ENCODE data around the gene MKKS. TPM values are rescaled to one million over a fixed set of nuclear protein-coding genes. Genes with fewer than 3 reads are reported as not detected.

Gene MKKS
- total and polyA plus RNA-seq, 2 of the 13 experiments (the other 11 are each of a cell fraction or from before 2014, with no cell fraction given), result 26.7 to 34.5 TPM

DNA sequence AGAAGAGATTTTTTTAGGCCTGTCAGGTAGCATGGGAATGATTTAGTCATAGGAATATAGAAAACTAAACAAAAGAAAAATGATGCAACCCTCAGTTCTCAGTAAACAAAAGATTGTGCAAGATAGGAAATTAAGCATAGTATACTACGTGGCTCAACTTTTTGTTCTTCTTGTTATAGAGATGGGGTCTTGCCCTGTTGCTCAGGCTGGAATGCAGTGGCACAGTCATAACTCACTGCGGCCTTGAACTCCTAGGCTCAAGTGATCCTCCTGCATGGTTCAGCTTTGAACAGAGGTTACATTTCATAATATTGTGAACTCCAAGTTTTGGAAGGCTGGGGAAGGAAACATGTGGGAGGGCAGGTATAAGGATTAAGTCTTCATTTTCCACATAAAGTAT, 29.6 kb upstream of the MKKS start (continued):
- no peak for TF ChIP-seq ZNF781 (CRISPR knock-in tag; IDR thresholded peaks at IDR 0.05; ENCODE audit: borderline replicate concordance, not compliant biosample characterization)
- no peak for TF ChIP-seq ZSCAN12 (CRISPR knock-in tag; IDR thresholded peaks at IDR 0.05)
- 0 out of 2 replicates have a peak, but pooled peaks have one; percentile 52 for TF ChIP-seq ZNF670 (CRISPR knock-in tag; IDR thresholded peaks at IDR 0.05; ENCODE audit: borderline replicate concordance)
- TF ChIP-seq, protein P1, sequence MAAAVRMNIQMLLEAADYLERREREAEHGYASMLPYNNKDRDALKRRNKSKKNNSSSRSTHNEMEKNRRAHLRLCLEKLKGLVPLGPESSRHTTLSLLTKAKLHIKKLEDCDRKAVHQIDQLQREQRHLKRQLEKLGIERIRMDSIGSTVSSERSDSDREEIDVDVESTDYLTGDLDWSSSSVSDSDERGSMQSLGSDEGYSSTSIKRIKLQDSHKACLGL (CRISPR knock-in tag; IDR thresholded peaks at IDR 0.05), result no peak
- TF ChIP-seq, protein P2, sequence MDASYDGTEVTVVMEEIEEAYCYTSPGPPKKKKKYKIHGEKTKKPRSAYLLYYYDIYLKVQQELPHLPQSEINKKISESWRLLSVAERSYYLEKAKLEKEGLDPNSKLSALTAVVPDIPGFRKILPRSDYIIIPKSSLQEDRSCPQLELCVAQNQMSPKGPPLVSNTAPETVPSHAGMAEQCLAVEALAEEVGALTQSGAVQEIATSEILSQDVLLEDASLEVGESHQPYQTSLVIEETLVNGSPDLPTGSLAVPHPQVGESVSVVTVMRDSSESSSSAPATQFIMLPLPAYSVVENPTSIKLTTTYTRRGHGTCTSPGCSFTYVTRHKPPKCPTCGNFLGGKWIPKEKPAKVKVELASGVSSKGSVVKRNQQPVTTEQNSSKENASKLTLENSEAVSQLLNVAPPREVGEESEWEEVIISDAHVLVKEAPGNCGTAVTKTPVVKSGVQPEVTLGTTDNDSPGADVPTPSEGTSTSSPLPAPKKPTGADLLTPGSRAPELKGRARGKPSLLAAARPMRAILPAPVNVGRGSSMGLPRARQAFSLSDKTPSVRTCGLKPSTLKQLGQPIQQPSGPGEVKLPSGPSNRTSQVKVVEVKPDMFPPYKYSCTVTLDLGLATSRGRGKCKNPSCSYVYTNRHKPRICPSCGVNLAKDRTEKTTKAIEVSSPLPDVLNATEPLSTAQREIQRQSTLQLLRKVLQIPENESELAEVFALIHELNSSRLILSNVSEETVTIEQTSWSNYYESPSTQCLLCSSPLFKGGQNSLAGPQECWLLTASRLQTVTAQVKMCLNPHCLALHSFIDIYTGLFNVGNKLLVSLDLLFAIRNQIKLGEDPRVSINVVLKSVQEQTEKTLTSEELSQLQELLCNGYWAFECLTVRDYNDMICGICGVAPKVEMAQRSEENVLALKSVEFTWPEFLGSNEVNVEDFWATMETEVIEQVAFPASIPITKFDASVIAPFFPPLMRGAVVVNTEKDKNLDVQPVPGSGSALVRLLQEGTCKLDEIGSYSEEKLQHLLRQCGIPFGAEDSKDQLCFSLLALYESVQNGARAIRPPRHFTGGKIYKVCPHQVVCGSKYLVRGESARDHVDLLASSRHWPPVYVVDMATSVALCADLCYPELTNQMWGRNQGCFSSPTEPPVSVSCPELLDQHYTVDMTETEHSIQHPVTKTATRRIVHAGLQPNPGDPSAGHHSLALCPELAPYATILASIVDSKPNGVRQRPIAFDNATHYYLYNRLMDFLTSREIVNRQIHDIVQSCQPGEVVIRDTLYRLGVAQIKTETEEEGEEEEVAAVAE (CRISPR knock-in tag; IDR thresholded peaks at IDR 0.05; ENCODE audit: borderline replicate concordance), result no peak
- no peak for TF ChIP-seq ZNF770 (CRISPR knock-in tag; IDR thresholded peaks at IDR 0.05)
- no peak for TF ChIP-seq ZZZ3 (CRISPR knock-in tag; IDR thresholded peaks at IDR 0.05; ENCODE audit: borderline replicate concordance)
- no peak for TF ChIP-seq ZNF282 (IDR thresholded peaks at IDR 0.05; ENCODE audit: partially characterized antibody)
- TF ChIP-seq, protein P3, sequence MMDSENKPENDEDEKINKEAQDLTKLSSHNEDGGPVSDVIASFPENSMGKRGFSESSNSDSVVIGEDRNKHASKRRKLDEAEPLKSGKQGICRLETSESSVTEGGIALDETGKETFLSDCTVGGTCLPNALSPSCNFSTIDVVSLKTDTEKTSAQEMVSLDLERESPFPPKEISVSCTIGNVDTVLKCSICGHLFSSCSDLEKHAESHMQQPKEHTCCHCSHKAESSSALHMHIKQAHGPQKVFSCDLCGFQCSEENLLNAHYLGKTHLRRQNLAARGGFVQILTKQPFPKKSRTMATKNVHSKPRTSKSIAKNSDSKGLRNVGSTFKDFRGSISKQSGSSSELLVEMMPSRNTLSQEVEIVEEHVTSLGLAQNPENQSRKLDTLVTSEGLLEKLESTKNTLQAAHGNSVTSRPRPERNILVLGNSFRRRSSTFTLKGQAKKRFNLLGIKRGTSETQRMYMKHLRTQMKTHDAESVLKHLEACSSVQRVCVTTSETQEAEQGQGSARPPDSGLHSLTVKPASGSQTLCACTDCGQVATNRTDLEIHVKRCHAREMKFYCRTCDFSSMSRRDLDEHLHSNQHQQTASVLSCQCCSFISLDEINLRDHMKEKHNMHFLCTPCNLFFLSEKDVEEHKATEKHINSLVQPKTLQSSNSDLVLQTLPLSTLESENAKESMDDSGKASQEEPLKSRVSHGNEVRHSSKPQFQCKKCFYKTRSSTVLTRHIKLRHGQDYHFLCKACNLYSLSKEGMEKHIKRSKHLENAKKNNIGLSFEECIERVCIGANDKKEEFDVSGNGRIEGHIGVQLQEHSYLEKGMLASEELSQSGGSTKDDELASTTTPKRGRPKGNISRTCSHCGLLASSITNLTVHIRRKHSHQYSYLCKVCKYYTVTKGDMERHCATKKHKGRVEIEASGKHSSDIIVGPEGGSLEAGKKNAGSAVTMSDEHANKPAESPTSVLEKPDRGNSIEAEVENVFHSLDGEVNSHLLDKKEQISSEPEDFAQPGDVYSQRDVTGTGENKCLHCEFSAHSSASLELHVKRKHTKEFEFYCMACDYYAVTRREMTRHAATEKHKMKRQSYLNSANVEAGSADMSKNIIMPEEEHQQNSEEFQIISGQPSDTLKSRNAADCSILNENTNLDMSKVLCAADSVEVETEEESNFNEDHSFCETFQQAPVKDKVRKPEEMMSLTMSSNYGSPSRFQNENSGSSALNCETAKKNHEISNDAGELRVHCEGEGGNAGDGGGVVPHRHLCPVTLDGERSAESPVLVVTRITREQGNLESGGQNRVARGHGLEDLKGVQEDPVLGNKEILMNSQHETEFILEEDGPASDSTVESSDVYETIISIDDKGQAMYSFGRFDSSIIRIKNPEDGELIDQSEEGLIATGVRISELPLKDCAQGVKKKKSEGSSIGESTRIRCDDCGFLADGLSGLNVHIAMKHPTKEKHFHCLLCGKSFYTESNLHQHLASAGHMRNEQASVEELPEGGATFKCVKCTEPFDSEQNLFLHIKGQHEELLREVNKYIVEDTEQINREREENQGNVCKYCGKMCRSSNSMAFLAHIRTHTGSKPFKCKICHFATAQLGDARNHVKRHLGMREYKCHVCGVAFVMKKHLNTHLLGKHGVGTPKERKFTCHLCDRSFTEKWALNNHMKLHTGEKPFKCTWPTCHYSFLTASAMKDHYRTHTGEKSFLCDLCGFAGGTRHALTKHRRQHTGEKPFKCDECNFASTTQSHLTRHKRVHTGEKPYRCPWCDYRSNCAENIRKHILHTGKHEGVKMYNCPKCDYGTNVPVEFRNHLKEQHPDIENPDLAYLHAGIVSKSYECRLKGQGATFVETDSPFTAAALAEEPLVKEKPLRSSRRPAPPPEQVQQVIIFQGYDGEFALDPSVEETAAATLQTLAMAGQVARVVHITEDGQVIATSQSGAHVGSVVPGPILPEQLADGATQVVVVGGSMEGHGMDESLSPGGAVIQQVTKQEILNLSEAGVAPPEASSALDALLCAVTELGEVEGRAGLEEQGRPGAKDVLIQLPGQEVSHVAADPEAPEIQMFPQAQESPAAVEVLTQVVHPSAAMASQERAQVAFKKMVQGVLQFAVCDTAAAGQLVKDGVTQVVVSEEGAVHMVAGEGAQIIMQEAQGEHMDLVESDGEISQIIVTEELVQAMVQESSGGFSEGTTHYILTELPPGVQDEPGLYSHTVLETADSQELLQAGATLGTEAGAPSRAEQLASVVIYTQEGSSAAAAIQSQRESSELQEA (CRISPR knock-in tag; IDR thresholded peaks at IDR 0.05; ENCODE audit: not compliant biosample characterization), result no peak
- TF ChIP-seq ATRX (CRISPR knock-in tag; IDR thresholded peaks at IDR 0.05; ENCODE audit: borderline replicate concordance), result no peak
- peak; percentile 96 for TF ChIP-seq CEBPG (CRISPR knock-in tag; IDR thresholded peaks at IDR 0.05)
- no peak for TF ChIP-seq ZNF782 (CRISPR knock-in tag; IDR thresholded peaks at IDR 0.05; ENCODE audit: borderline replicate concordance)
- TF ChIP-seq NFKBIZ (CRISPR knock-in tag; IDR thresholded peaks at IDR 0.05), result no peak
- TF ChIP-seq ZNF33B (CRISPR knock-in tag; IDR thresholded peaks at IDR 0.05), result no peak
- TF ChIP-seq TRIM24 (CRISPR knock-in tag; IDR thresholded peaks at IDR 0.05), result peak; percentile 98; the same call in 1 of the 2 replicates

Data from HepG2 (cell line).